HG03571 (cell line): ENCODE measurements around the gene E2F4.
A peak's percentile ranks its signal among the peaks of the same experiment; 100 is the strongest.

ENCODE experiments used
- ATAC-seq: cut with Tn5 transposase; IDR thresholded peaks from one replicate; pipeline ENCODE4 v1.9.1; 2021; ENCODE audit not compliant: unreplicated experiment

The E2F4 gene

DNA sequence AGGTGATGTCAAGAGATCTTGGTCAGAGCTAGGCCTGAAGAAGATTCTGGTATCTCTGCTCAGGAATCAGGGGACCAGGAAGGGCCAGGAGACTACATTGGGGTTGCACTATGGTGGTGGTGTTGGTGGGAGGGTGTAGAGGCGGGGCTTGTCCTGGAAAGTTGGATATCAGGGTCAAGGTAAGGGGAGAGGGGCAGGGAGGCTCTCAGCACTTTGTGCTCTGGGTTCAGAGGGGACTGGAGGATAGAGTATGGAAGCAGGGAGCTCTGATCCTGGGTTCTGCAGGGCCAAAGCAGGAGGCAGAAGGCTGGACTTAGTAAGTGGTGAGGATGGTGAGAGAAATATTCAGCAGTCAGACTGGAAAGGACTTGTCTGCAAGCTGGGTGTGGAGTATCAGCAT is 18.6 kb upstream of the E2F4 start:
- ATAC-seq: no peak

DNA sequence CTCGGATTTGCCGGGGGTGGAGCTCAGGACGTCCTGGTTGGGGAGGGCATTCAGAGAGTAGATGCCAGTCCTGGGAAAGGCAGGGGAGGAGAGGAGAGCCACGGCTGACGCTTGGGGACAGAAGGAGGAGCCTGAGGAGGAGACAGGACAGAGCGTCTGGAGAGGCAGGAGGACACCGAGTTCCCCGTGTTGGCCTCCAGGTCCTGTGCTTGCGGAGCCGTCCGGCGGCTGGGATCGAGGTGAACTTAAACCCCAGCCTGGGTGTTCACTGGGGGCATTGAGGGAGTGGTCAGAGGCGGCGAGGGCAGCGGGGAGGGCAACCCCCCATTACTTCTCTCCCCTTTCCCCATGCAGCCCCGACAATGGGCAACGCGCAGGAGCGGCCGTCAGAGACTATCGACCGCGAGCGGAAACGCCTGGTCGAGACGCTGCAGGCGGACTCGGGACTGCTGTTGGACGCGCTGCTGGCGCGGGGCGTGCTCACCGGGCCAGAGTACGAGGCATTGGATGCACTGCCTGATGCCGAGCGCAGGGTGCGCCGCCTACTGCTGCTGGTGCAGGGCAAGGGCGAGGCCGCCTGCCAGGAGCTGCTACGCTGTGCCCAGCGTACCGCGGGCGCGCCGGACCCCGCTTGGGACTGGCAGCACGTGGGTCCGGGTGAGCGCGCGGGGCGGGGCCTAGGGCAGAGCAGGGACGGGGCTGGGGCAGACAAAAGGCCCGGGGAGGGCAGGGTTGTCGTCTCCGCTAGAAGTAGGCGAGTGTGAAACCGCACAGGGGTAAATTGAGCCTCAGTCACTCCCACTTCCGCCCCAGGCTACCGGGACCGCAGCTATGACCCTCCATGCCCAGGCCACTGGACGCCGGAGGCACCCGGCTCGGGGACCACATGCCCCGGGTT is 17.9 kb upstream of the E2F4 start:
- ATAC-seq: peak; percentile 40

DNA sequence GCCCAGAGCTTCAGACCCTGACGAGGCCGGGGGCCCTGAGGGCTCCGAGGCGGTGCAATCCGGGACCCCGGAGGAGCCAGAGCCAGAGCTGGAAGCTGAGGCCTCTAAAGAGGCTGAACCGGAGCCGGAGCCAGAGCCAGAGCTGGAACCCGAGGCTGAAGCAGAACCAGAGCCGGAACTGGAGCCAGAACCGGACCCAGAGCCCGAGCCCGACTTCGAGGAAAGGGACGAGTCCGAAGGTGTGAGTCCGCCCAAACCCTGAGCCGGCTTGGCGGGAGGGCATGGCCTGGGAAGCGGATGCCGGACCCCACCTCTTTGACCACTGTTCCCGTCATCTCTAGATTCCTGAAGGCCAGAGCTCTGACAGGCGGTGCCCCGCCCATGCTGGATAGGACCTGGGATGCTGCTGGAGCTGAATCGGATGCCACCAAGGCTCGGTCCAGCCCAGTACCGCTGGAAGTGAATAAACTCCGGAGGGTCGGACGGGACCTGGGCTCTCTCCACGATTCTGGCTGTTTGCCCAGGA is 17.2 kb upstream of the E2F4 start:
- ATAC-seq: no peak

DNA sequence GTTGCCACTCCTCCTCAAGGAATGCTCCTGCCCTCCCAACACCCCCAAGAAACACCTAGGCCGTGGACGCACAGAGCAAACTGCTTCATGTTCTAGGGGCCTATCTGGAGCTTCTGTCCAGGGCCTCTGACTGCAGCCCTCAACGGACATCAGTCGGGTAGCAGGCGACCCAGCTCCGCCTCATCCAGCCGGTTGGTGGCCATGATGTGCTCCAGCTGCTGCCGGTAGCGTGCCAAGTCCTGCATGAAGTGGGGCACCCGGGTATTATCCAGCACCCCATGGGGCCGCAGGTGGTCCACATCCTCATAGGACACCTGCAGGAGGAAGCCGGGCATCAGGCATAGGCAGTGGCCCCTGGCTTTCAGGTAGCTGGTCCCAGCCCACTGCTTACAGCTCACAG is 15.3 kb upstream of the E2F4 start:
- no peak for ATAC-seq

DNA sequence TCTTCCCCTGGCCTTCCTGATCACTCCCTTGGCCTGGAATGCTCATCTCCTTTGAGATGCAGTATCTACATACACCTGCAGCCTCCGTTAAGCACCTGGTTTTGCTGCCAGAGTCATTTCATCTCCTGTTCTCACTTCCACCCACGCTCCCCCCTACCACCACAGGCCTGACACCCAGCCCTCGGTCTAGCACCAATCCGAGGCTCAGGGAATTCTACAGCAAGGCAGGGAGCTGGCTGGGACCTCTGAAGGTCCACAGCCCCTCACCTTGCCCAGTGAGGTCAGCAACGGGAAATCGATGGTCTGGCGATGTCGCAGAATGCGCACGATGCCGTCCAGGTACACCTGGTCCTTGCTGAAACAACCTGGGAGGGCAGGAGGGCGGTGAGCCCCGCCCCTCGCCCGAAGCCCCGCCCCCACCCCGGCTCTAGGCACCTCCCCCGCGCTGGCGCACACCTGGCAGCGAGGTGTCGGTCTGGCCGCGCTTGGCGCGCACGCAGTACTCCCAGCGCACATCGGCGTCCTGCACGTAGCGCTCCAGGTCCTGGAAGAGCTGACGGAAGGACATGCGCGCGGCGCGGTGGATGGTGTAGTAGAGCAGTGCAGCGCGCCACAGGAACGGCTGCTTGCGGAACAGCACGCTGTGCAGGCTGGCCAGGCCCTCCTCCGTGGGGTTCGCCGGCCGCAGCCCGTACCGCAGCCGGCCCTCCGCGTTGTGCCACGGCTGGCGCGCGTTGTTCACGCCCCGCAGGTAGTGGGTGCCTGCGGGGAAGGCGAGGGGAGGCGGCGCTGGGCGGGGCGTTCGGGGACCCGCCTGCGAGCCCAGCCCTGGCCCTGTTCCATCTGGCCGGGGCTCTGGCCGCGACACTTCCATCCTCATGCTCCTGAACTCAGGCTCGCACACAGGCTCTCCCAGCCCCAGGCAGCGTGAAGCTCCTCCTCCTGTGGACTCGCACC is 13.9 kb upstream of the E2F4 start:
- no peak for ATAC-seq

DNA sequence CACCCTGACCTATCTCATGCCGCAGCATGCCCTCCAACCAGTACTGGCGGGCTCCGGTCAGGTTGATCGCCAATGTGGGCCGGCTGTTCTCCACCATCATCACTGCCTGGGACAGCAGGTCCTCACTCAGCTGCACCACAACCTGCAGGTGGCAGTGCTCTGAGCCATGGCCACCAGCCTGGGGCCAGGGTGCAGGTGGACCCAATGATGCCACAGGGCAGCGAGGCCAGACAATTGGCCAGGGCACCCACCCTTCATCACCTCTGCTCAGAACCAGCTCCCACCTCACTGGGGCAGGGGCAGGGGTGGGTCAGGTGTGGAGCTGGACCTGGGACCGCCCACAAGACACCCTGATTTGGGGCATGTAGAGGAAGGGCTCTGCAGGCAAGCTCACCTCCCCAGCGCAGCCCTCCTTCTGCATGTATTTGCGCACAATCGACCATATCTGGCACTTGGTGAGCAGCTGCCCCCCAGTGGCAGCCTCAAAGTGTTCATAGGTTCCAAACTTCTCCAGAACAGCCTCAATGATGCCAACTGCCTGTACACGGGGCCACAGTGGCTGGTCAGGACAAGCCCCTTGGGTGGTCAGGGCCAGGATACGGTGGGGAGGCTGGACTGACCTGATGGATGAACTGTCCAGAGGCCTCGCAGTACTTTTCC is 12.4 kb upstream of the E2F4 start:
- no peak for ATAC-seq

DNA sequence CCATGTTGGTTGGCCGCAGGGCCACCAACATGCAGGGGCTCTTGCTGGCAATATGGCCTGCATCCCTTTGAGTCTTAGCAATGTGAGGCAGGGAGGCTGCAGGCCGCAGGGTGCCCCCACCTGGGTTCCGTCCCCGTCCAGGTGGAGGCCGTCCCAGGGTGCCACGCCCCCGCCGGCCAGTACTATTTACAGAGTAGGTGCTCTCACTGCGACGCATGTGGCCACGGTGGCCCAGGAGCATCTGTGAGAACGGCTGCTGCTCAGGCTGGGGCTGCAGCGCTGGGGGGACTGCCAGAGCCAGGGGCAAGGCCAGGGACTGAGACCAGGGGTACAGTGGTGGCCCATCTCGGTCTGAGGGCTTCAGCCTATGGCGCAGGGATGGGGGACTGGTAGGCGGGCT is 11.8 kb upstream of the E2F4 start:
- ATAC-seq: no peak

DNA sequence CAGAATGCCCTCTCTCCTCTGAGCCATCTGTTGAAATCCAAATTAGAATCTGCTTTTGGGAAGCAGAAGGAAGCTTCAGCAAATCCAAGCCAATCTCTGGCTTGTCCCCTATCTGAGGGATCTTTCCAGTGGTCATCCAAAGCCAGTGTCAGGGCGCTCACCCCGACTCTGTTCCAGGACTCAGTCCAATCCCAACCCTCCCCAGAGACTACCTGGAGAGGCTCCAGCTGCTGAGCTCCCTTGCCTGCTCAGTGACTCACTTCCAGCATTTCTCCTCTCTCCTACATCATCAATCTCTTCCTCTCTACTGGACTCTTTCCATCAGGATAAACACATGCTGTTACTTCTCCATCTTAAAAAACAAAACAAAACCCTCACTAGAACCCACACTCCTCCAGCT is 10.6 kb upstream of the E2F4 start:
- no peak for ATAC-seq

DNA sequence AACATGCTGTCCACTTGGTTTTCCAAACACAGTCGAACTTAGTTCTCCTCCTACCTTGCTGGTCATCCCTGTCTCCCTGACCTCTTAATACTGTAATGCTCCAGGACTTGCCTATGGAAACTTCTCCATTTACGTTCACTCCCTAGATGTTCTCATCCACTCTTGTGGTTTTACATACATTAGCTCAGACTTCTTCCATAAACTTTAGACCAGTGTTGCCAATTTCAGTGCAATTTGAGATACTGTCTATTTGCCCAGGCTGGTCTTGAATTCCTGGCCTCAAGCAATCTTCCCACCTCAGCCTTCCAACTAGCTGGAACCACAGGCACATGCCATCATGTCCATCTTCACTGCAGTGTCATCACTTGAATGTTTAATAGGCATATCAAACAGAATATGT is 9.7 kb upstream of the E2F4 start:
- no peak for ATAC-seq

DNA sequence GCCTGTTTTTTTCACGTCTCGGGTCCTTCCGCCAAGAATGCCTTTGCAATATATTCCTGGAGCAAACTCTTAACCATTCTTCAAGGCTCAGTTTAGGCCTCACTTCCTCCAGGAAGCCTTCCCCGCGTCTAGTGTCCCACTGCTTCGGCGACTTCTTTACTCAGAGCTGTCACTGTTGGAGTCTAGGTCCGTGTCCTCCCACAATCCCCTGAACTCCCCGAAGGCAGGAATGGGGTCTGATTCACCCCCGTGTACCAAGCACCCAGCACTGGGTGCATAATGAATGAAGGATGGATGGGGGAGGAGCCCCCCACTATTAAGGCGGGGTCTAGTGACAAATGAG is 8.7 kb upstream of the E2F4 start:
- no peak for ATAC-seq

DNA sequence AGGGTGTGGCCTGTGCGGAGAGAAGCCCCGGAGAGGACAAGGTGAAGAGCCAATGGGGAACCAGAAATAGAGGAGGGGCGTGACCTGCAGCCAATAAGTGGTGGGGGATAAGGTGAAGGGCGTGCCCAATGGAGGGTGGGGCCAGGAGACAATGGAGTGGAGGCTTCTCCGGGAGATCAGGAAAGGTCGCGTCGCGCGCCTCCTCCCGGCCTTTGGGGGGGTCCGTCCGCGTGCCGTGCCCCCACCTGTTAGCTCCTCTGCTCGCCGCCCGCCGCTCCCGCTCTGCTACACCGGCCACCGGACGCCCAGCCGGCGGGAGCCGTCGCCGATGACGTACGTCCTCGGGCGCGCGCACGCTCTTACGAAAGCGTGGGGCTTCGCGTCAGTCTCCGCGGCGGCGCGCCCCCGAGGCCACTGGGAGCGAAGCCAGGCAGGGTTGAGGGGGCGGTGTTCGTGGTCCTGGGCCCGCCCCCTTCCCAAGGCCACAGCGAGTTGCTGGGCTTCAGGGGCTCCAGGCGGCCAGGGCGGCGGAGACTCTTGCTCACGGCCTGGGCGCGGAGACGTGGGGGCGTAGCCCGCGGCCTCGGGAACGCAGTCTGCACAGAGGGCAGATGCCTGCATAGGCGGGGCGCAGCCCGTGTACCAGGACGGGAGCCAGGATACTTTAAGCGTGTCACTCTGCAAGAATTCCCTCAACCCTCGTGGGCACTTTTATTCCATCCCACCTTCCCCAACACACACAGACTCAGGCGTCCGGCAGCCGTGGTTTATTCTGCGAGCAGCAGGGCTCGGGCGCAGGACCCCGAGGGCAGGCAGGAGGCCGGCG is 8.1 kb upstream of the E2F4 start, which contains the start of gene MATCAP1:
Gene MATCAP1 (minus strand): TSS at position 337 of the 826 bp plus-strand sequence. CDS start 3,353 bp downstream, outside the sequence.
- peak; percentile 85 for ATAC-seq

DNA sequence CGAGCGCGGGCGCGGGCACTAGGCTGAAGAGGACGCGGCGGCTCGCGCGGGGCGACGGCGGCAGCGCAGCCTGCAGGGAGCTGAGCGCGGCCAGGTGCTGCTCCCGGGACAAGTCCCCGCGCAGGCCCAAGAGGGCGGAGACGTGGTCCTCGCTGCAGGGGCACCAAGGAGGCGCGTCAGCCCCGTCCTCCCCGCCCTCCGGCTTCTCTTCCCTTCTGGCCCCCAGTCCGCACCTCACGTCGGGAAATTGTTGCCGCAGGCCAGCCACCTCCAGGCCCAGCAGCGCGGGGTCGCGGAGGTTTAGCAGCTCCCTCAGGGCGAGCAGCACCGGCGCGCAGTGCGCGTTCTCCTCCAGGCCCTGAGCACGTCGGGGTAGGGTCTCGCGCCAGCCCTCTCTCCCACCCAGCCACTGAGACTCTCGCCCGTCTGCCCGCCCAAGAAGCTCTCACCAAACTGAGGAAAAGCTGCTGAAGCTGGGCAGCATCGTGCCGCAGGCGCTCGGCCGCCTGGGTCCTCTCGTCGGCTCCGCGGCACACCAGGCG is 7.4 kb upstream of the E2F4 start:
- no peak for ATAC-seq

DNA sequence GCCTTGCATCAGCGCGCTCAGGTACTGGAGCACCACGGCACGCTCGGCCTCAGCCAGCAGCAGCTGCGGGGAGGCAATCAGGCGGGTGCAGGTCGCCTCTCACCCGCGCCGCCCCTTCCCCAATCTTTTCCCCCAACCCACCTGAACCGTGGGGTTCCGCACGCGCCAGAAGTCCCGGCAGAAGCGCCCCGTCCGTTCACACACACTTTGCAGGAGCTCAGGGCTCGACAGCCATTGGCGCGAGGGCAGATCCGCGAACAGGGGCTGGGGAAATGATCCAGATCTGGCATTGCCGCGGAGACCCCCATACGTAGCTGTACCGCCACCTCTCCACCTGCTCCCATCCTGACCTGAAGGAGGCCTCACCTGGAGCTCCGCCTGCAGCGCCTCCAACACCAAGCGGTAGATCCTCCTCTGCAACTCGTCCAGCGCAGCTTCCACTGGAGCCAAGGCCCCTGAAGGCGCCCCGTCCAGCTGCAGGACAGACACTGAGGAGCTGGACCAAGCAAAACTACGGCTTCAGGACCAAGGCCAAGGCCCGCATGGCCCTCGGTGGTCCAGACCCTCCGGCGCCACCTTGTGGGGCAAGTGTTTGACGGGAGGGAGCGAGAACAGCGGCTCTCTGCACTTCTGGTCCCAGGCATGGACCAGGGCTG is 6.8 kb upstream of the E2F4 start:
- no peak for ATAC-seq

DNA sequence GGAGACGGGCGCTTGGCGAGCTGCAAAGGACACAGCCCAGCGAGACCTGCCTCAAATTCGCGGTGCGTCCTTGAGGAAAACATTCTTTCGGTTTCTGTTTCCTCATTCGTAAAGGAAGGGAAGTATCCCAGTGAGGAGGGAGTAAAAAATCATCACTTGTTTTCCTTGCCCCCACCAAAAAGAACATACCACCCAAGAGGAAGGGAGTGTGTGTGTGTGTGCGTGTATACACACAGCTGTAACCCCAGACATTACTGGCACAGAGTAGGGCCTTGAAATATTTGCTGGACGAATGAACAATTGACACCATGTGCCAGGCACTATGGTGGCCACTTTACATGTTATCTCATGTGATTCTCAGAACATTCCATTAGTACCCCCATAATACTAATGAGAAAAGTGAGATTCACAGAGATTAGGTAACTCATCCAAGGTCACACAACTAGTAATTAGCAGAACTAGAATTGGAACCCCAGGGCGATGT is 6.3 kb upstream of the E2F4 start:
- ATAC-seq: no peak

DNA sequence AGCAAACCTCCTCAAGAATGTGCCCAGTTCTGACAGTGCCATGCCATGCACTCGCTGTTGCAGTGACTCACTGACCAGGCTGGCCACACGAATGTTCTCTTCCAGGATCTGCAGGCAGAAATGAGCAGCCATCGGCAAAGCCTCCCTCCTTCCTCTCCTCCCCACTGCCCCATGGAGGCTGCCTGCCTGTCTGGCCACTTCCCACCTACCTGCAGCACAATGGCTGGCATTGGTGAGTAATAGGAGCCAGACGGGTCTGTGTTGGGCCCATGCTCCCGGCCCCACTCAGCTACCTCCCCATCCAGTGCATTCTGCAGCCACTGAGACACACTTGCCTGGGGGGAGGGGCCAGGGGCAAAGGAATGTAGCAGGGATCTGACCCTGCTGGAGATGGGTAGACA is 5.4 kb upstream of the E2F4 start:
- no peak for ATAC-seq

DNA sequence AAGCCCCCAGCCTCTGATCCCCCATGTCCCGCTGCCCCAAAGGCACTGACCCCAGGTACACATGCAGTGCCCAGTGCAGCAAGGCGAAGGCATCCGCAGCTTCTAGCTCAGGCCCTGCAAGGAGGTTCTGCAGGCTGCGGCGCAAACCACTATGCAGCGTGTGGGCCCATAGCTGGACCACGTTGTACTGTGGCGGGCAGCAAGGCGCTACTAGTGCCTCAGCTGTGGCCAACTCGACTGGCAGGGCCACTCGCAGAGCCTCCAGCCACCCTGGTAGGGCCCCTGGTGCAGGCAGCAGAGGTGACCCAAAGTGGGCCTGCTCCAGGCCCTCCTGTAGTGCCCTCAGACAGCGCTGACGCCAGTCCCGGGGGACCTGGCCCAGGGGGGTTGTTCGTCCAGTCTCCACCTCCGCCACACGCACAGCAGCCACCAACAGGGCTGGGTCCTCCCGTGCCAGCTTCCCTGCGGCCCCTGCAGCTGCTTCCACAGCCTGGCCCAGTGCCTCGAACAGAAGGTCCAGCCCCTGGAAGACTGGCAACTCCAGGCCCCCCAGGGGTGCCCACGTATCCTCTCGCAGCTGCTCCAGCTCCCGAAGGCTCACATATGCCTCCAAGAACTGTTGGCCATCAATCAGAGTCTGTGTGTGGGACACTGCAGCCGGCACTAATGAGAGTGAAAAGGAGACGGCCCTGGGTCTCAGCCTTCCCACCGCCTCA is 4.6 kb upstream of the E2F4 start:
- no peak for ATAC-seq

DNA sequence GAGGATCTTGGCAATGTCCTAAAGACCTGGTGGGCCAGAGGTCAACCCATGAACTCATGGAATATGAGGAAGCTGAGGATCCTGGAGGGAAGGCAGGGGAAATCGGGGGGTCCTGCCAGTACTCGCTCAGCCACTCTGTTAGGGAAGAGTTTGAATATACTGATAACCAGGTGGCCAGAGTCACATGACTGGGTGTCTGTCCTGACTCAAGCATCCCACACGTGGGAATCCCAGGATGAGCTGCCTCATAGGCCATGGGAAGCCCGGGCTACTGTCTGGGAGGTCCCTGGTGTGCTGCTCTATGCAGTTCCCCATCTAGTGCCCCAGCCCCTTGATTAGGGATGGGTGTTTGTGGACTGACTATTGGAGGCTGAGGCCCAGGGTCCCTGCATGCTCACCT is 3.6 kb upstream of the E2F4 start:
- no peak for ATAC-seq

DNA sequence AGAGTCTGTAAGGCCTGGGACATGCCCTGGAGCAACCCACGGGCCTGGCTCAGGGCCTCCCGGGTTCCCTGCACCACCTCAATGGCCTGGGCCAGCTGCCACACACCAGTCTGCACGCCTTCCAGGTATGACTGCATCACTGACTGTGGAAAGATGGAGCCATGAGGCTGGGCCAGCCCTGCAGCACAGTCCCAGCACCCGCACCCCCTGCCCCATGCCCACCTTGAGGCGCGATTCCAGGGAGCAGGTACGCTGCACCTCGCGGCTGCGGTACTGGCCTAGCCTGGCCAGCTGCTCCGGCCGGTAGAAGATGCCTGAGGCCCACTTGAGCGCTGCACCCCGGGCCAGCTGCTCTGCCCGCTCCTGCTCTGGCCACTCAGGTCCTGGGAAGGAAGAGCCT is 3.2 kb upstream of the E2F4 start:
- ATAC-seq: no peak

DNA sequence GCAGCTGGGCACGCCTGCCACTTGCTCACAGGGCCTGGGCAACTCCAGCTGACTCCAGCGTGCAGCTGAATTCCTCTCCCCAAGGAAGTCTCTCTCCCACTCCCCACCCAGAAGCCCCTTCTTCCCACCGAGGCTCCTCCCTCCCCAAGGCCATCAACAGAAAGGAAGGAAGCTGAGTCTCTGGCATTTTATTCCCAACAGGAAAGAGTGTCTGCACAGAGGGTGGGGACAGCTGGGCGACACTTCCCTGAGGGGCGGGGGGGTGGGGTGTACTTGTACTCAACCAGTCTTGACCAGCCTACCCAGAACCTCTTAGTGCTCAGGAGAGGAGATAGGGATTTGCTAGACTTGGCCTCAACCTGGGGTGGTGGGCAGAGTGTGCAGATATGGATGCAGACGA is 1.9 kb upstream of the E2F4 start, which contains the start of gene EXOC3L1:
Gene EXOC3L1 (minus strand): TSS at position 96 of the 400 bp plus-strand sequence. CDS start 460 bp downstream, outside the sequence.
- ATAC-seq: no peak
